ENCODE data around the gene SHLD1.

SHLD1 gene

DNA sequence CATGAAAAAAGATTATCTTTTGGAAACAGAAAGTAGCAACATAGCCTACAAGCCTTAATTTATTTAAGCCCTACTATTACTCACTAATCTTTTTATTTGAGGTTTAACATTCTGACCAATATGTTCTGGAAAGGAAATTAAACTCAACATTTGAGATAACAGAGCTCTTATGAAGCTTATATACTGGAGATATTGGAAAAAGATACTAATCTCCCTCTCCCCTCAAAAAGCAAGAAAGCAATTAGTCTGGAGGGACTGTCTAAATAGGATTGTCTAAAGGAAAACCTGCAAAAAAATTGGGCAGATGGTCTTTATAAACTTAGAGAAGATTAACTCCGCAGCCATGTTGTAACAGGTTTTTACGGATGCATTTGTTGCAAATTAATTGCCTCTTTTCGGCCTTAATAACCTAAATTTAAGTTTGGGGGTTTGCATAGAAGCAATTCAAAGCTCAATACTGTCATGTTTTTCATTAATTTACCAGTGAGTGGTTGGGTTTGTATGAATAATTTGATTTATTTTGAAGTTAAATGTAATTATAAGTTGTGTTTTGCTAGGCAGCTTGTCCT, 79.1 kb downstream of the SHLD1 start:
- no peak overlapping the region for H3K9ac ChIP-seq (ENCODE audit: low read length)
- no peak overlapping the region for H4K8ac ChIP-seq (ENCODE audit: low read length)
- no peak overlapping the region for H3K27ac ChIP-seq (ENCODE audit: low read length, poor library complexity, severe bottlenecking)
- no peaks in the 10 kb centered on the region for H3K79me1 ChIP-seq (replicated peaks; ENCODE audit: low read length, poor library complexity, severe bottlenecking)
- H2AK5ac ChIP-seq (ENCODE audit: low read length, severe bottlenecking), result no peak overlapping the region
- H2BK12ac ChIP-seq (ENCODE audit: low read length in 2 of 2), result no peak overlapping the region
- no peak overlapping the region for H3K4me3 ChIP-seq (ENCODE audit: insufficient read depth in 1 of 2, low read depth in 1 of 2, low read length in 2 of 2)
- WGBS, result 78% methylated on average over 3 of the region's 3 CpGs
- no peaks in the 10 kb centered on the region for H3K36me3 ChIP-seq (ENCODE audit: control insufficient read depth in 1 of 2, insufficient read depth in 2 of 2, low read depth in 1 of 2, low read length in 2 of 2)
- H3K18ac ChIP-seq (ENCODE audit: low read depth in 1 of 2, low read length in 2 of 2), result no peak overlapping the region
- H3K9me3 ChIP-seq (ENCODE audit: control insufficient read depth, low read length), result no peaks in the 10 kb centered on the region
- no peak for DNase-seq
- no peak overlapping the region for H2BK120ac ChIP-seq (ENCODE audit: low read depth, low read length)
- H3K23ac ChIP-seq (ENCODE audit: low read length in 2 of 2), result no peak overlapping the region
- no peaks in the 10 kb centered on the region for H3K27me3 ChIP-seq (ENCODE audit: control insufficient read depth in 1 of 2, insufficient read depth in 1 of 2, low read length in 2 of 2)
- no peak overlapping the region for H3K4ac ChIP-seq (ENCODE audit: low read depth in 1 of 2, low read length in 2 of 2)
- H2BK5ac ChIP-seq (ENCODE audit: low read depth, low read length, poor library complexity, severe bottlenecking), result no peak overlapping the region
- H3K14ac ChIP-seq (ENCODE audit: low read length in 2 of 2), result no peak overlapping the region
- H2AFZ ChIP-seq (ENCODE audit: low read depth, low read length), result no peak overlapping the region
- H3K4me1 ChIP-seq (ENCODE audit: control insufficient read depth, insufficient read depth, low read depth, low read length), result peaks cover 1% of the 10 kb centered on the region
- no peak overlapping the region for H2BK15ac ChIP-seq (ENCODE audit: low read depth, poor library complexity, severe bottlenecking)
- no peak overlapping the region for H3K4me2 ChIP-seq (ENCODE audit: low read length, poor library complexity, severe bottlenecking)
- H4K91ac ChIP-seq (ENCODE audit: low read length), result no peak overlapping the region

DNA sequence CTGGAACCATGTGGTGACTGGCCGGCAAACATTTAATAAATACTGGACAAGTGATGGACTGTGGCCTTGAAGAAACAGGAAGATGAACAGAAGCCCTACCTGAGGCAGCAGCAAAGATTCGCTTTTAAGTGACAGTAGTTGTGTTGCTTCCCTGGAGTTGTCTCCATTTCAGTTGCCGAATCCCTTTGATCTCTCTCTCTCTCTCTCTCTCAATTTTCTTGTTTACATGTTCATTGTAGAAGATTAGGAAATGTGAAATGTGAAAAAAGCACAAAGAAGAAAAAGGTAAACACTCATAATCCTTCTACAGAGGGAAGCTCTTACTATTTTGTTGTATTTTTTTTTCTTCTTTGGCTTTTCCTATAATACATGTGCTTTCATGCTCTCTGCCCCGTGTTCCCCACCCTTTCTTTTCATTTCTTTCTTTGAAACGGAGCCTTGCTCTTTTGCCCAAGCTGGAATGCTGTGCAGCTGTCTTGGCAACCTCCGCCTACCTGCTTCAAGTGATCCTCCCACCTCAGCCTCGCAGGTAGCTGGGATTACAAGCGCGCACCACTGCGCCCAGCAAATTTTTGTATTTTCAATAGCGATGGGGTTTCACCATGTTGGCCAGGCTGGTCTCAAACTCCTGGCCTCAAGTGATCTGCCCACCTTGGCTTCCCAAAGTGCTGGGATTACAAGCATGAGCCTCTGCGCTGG, 81.5 kb downstream of the SHLD1 start:
- Histone ChIP-seq H2BK120ac (ENCODE audit: low read depth, low read length) (no peak overlapping the region), H3K9me3 (ENCODE audit: control insufficient read depth, low read length) (no peaks in the 10 kb centered on the region), H3K4me1 (ENCODE audit: control insufficient read depth, insufficient read depth, low read depth, low read length) (peaks cover 8% of the 10 kb centered on the region), H3K27ac (ENCODE audit: low read length, poor library complexity, severe bottlenecking) (no peak overlapping the region), H3K4ac (ENCODE audit: low read depth in 1 of 2, low read length in 2 of 2) (no peak overlapping the region), H4K8ac (ENCODE audit: low read length) (no peak overlapping the region), H3K4me3 (ENCODE audit: insufficient read depth in 1 of 2, low read depth in 1 of 2, low read length in 2 of 2) (no peak overlapping the region), H2AFZ (ENCODE audit: low read depth, low read length) (no peak overlapping the region), H3K18ac (ENCODE audit: low read depth in 1 of 2, low read length in 2 of 2) (no peak overlapping the region), H3K4me2 (ENCODE audit: low read length, poor library complexity, severe bottlenecking) (no peak overlapping the region), H3K27me3 (ENCODE audit: control insufficient read depth in 1 of 2, insufficient read depth in 1 of 2, low read length in 2 of 2) (no peaks in the 10 kb centered on the region), H2AK5ac (ENCODE audit: low read length, severe bottlenecking) (no peak overlapping the region), H3K14ac (ENCODE audit: low read length in 2 of 2) (no peak overlapping the region), H4K91ac (ENCODE audit: low read length) (no peak overlapping the region), H2BK12ac (ENCODE audit: low read length in 2 of 2) (no peak overlapping the region), H3K36me3 (ENCODE audit: control insufficient read depth in 1 of 2, insufficient read depth in 2 of 2, low read depth in 1 of 2, low read length in 2 of 2) (no peaks in the 10 kb centered on the region), H3K9ac (ENCODE audit: low read length) (no peak overlapping the region), H2BK5ac (ENCODE audit: low read depth, low read length, poor library complexity, severe bottlenecking) (no peak overlapping the region), H3K79me1 (replicated peaks; ENCODE audit: low read length, poor library complexity, severe bottlenecking) (no peaks in the 10 kb centered on the region), H2BK15ac (ENCODE audit: low read depth, poor library complexity, severe bottlenecking) (no peak overlapping the region), H3K23ac (ENCODE audit: low read length in 2 of 2) (no peak overlapping the region)
- WGBS, result 90% methylated on average over 11 of the region's 12 CpGs
- no peak for DNase-seq

DNA sequence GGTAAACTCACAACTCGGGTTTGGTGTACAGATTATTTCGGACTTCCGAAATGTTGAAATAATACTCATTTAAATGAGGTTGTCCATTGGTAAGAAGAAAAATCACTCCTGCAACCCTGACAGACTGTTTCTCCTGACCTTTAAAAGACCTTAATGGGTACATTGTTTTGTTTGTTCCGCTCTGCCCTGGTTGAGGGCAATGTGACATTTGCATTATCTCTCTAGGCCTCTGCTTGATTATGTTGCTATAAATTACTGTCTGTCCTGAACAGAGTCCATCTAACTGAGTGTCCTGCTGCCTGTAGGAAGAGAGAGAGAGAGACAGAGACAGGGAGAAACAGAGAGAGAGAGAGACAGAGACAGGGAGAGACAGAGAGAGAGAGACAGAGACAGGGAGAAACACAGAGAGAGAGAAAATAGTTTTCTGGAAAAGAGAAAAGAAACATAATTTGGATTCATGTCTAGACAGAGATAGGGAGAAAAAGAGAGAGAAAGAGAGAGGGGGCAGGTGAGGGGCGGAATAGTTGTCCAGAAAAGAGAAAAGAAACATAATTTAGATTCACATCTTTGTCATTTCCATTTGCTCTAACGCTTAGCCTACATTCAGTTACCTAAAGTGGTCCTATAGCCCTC, 83.2 kb downstream of the SHLD1 start:
- Histone ChIP-seq H3K23ac (ENCODE audit: low read length in 2 of 2) (no peak overlapping the region), H3K36me3 (ENCODE audit: control insufficient read depth in 1 of 2, insufficient read depth in 2 of 2, low read depth in 1 of 2, low read length in 2 of 2) (no peaks in the 10 kb centered on the region), H2BK15ac (ENCODE audit: low read depth, poor library complexity, severe bottlenecking) (no peak overlapping the region), H4K91ac (ENCODE audit: low read length) (no peak overlapping the region), H2BK5ac (ENCODE audit: low read depth, low read length, poor library complexity, severe bottlenecking) (no peak overlapping the region), H3K27ac (ENCODE audit: low read length, poor library complexity, severe bottlenecking) (no peak overlapping the region), H3K9ac (ENCODE audit: low read length) (no peak overlapping the region), H2BK120ac (ENCODE audit: low read depth, low read length) (no peak overlapping the region), H3K4ac (ENCODE audit: low read depth in 1 of 2, low read length in 2 of 2) (no peak overlapping the region), H3K4me2 (ENCODE audit: low read length, poor library complexity, severe bottlenecking) (no peak overlapping the region), H3K9me3 (ENCODE audit: control insufficient read depth, low read length) (no peaks in the 10 kb centered on the region), H3K4me1 (ENCODE audit: control insufficient read depth, insufficient read depth, low read depth, low read length) (peaks cover 8% of the 10 kb centered on the region), H3K14ac (ENCODE audit: low read length in 2 of 2) (no peak overlapping the region), H3K4me3 (ENCODE audit: insufficient read depth in 1 of 2, low read depth in 1 of 2, low read length in 2 of 2) (no peak overlapping the region), H3K18ac (ENCODE audit: low read depth in 1 of 2, low read length in 2 of 2) (no peak overlapping the region), H4K8ac (ENCODE audit: low read length) (no peak overlapping the region), H2AK5ac (ENCODE audit: low read length, severe bottlenecking) (peak overlapping the region; percentile 16), H3K79me1 (replicated peaks; ENCODE audit: low read length, poor library complexity, severe bottlenecking) (no peaks in the 10 kb centered on the region), H2AFZ (ENCODE audit: low read depth, low read length) (no peak overlapping the region), H3K27me3 (ENCODE audit: control insufficient read depth in 1 of 2, insufficient read depth in 1 of 2, low read length in 2 of 2) (no peaks in the 10 kb centered on the region), H2BK12ac (ENCODE audit: low read length in 2 of 2) (no peak overlapping the region)
- no peak for DNase-seq
- 96% methylated on average over 3 of the region's 6 CpGs for WGBS

DNA sequence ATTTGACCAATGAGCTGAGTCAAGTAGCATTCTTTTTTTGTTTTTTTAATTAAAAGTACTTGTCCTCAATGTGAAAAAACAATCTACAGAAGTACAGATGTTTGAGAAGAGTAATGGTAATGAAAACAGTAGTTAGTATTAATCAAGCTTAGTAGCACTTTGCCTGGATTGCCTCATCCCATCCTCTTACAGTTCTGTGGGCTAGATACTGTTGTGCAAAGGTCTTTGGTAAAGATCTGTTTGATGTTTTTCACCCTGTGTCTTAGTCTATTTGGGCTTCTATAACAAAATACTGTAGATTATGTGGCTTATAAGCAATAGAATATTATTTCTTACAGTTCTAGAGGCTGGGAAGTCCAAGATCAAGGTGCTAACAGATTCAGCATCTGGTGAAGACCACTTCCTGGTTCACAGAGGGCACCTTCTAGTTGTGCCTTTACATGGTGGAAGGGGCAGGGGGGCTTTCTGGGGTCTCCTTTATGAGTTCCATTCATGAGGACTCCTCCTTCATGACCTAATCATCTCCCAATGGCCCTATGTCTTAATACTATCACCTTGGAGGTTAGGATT, 84.3 kb downstream of the SHLD1 start:
- Histone ChIP-seq H3K79me1 (replicated peaks; ENCODE audit: low read length, poor library complexity, severe bottlenecking) (no peaks in the 10 kb centered on the region), H3K9ac (ENCODE audit: low read length) (no peak overlapping the region), H3K4me1 (ENCODE audit: control insufficient read depth, insufficient read depth, low read depth, low read length) (peaks cover 8% of the 10 kb centered on the region), H2AFZ (ENCODE audit: low read depth, low read length) (no peak overlapping the region), H3K4me2 (ENCODE audit: low read length, poor library complexity, severe bottlenecking) (no peak overlapping the region), H3K18ac (ENCODE audit: low read depth in 1 of 2, low read length in 2 of 2) (no peak overlapping the region), H3K9me3 (ENCODE audit: control insufficient read depth, low read length) (no peaks in the 10 kb centered on the region), H3K36me3 (ENCODE audit: control insufficient read depth in 1 of 2, insufficient read depth in 2 of 2, low read depth in 1 of 2, low read length in 2 of 2) (no peaks in the 10 kb centered on the region), H2BK120ac (ENCODE audit: low read depth, low read length) (no peak overlapping the region), H2BK5ac (ENCODE audit: low read depth, low read length, poor library complexity, severe bottlenecking) (no peak overlapping the region), H3K4me3 (ENCODE audit: insufficient read depth in 1 of 2, low read depth in 1 of 2, low read length in 2 of 2) (no peak overlapping the region), H2AK5ac (ENCODE audit: low read length, severe bottlenecking) (no peak overlapping the region), H3K23ac (ENCODE audit: low read length in 2 of 2) (no peak overlapping the region), H3K4ac (ENCODE audit: low read depth in 1 of 2, low read length in 2 of 2) (no peak overlapping the region), H2BK15ac (ENCODE audit: low read depth, poor library complexity, severe bottlenecking) (no peak overlapping the region), H3K14ac (ENCODE audit: low read length in 2 of 2) (no peak overlapping the region), H2BK12ac (ENCODE audit: low read length in 2 of 2) (peak overlapping the region in 1 of 2 experiments; percentile 1), H4K8ac (ENCODE audit: low read length) (no peak overlapping the region), H3K27ac (ENCODE audit: low read length, poor library complexity, severe bottlenecking) (no peak overlapping the region), H3K27me3 (ENCODE audit: control insufficient read depth in 1 of 2, insufficient read depth in 1 of 2, low read length in 2 of 2) (no peaks in the 10 kb centered on the region), H4K91ac (ENCODE audit: low read length) (no peak overlapping the region)
- DNase-seq, result peak; percentile 15

All from mesenchymal stem cell (in vitro differentiated cells and primary cell).